ENCODE measurements around the gene STOM. TPM values are rescaled to one million over a fixed set of nuclear protein-coding genes. Genes with fewer than 3 reads are reported as not detected.

STOM gene
- total RNA-seq, 1 experiment from 2014 or later = 72.4 TPM

DNA sequence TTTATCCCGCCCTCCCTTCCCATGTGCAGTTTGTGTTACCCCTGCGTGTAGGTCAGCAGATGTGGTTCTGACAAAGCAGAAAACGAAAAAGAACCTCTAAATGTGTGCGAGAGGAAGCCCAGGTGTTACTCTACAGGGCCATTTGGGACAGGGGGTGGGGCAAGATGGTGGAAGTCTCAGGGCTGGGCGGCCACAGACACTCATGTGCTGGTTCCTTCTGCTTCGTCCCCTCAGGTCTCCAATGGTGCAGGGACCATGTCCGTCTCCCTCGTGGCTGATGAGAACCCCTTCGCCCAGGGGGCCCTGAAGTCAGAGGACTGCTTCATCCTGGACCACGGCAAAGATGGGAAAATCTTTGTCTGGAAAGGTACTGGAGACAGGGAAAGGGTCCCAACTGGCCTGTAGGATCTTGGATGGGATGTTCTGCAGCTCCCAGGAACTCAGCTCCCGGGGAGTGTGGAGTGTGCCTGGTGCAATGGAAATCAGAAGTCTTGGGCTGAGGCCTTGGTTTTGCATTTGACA is 53.1 kb downstream of the STOM start:
- no peaks in the 10 kb centered on the region for H3K9me3 ChIP-seq (ENCODE audit: low read depth, low read length, poor library complexity, severe bottlenecking)
- no peak for DNase-seq (ENCODE audit: low spot score)
- no peak overlapping the region for H3K27ac ChIP-seq (ENCODE audit: low read depth, low read length, poor library complexity, severe bottlenecking)
- no peaks in the 10 kb centered on the region for H3K4me1 ChIP-seq (ENCODE audit: insufficient read depth, low read length, poor library complexity, severe bottlenecking)
- H3K36me3 ChIP-seq (ENCODE audit: insufficient read depth, low read length, poor library complexity, severe bottlenecking) = no peaks in the 10 kb centered on the region
- no peak overlapping the region for H3K4me3 ChIP-seq (ENCODE audit: low read depth, low read length, poor library complexity, severe bottlenecking)
- CTCF ChIA-PET = interaction anchor here (1.0 kb wide), 1 partner anchor 59 kb away, joined by 3 read pairs; no protein-coding TSS in a partner anchor
- POLR2A ChIA-PET (ENCODE audit: low non-redundant PET) = no interaction called here
- H3K27me3 ChIP-seq (replicated peaks; ENCODE audit: insufficient read depth, low read depth, low read length, poor library complexity) = no peaks in the 10 kb centered on the region
- intact Hi-C loops (cut with micrococcal nuclease; ENCODE audit: unreplicated experiment) = no loop called here
- BruUV-seq (replicated peaks) = no TSS peak
- TF ChIP-seq EZH2 (IDR thresholded peaks at IDR 0.05; ENCODE audit: borderline replicate concordance, low read depth, low read length, poor library complexity, severe bottlenecking) = no peak
- TF ChIP-seq, protein P1, sequence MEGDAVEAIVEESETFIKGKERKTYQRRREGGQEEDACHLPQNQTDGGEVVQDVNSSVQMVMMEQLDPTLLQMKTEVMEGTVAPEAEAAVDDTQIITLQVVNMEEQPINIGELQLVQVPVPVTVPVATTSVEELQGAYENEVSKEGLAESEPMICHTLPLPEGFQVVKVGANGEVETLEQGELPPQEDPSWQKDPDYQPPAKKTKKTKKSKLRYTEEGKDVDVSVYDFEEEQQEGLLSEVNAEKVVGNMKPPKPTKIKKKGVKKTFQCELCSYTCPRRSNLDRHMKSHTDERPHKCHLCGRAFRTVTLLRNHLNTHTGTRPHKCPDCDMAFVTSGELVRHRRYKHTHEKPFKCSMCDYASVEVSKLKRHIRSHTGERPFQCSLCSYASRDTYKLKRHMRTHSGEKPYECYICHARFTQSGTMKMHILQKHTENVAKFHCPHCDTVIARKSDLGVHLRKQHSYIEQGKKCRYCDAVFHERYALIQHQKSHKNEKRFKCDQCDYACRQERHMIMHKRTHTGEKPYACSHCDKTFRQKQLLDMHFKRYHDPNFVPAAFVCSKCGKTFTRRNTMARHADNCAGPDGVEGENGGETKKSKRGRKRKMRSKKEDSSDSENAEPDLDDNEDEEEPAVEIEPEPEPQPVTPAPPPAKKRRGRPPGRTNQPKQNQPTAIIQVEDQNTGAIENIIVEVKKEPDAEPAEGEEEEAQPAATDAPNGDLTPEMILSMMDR (conservative IDR thresholded peaks at IDR 0.05; ENCODE audit: low read depth, low read length) = no peak

GRCh38 chr9:121316378-121316777 is 53.7 kb downstream of the STOM start:
- Histone ChIP-seq H3K4me1 (ENCODE audit: insufficient read depth, low read length, poor library complexity, severe bottlenecking) (no peaks in the 10 kb centered on the region), H3K27ac (ENCODE audit: low read depth, low read length, poor library complexity, severe bottlenecking) (no peak overlapping the region), H3K27me3 (replicated peaks; ENCODE audit: insufficient read depth, low read depth, low read length, poor library complexity) (no peaks in the 10 kb centered on the region), H3K36me3 (ENCODE audit: insufficient read depth, low read length, poor library complexity, severe bottlenecking) (no peaks in the 10 kb centered on the region), H3K4me3 (ENCODE audit: low read depth, low read length, poor library complexity, severe bottlenecking) (no peak overlapping the region), H3K9me3 (ENCODE audit: low read depth, low read length, poor library complexity, severe bottlenecking) (no peaks in the 10 kb centered on the region)
- CTCF ChIA-PET = no interaction called here
- POLR2A ChIA-PET (ENCODE audit: low non-redundant PET) = no interaction called here
- intact Hi-C loops (cut with micrococcal nuclease; ENCODE audit: unreplicated experiment) = no loop called here
- no TSS peak for BruUV-seq (replicated peaks)
- DNase-seq (ENCODE audit: low spot score) = no peak
- no peak for TF ChIP-seq EZH2 (IDR thresholded peaks at IDR 0.05; ENCODE audit: borderline replicate concordance, low read depth, low read length, poor library complexity, severe bottlenecking)
- TF ChIP-seq, protein P1 (conservative IDR thresholded peaks at IDR 0.05; ENCODE audit: low read depth, low read length) = no peak

GRCh38 chr9:121313458-121314152 is 56.4 kb downstream of the STOM start:
- no peak overlapping the region for H3K4me3 ChIP-seq (ENCODE audit: low read depth, low read length, poor library complexity, severe bottlenecking)
- BruUV-seq (replicated peaks) = no TSS peak

More at GRCh38 chr9:121313458-121314152, 56.4 kb downstream of the STOM start:
- intact Hi-C loops (cut with micrococcal nuclease; ENCODE audit: unreplicated experiment) = no loop called here
- Histone ChIP-seq H3K9me3 (ENCODE audit: low read depth, low read length, poor library complexity, severe bottlenecking) (no peaks in the 10 kb centered on the region), H3K4me1 (ENCODE audit: insufficient read depth, low read length, poor library complexity, severe bottlenecking) (no peaks in the 10 kb centered on the region), H3K36me3 (ENCODE audit: insufficient read depth, low read length, poor library complexity, severe bottlenecking) (no peaks in the 10 kb centered on the region), H3K27me3 (replicated peaks; ENCODE audit: insufficient read depth, low read depth, low read length, poor library complexity) (no peaks in the 10 kb centered on the region), H3K27ac (ENCODE audit: low read depth, low read length, poor library complexity, severe bottlenecking) (no peak overlapping the region)
- POLR2A ChIA-PET (ENCODE audit: low non-redundant PET) = interaction anchor here (0.6 kb wide), 1 partner anchor 1571 kb away, joined by 3 read pairs; no protein-coding TSS in a partner anchor
- CTCF ChIA-PET = no interaction called here
- no peak for DNase-seq (ENCODE audit: low spot score)
- TF ChIP-seq EZH2 (IDR thresholded peaks at IDR 0.05; ENCODE audit: borderline replicate concordance, low read depth, low read length, poor library complexity, severe bottlenecking) = no peak
- TF ChIP-seq, protein P1 (conservative IDR thresholded peaks at IDR 0.05; ENCODE audit: low read depth, low read length) = no peak

Measured in A673 (cell line).